Measurements from ENCODE around the gene CSH2.
"Not testable (repeated sequence)": the region's sequence is repeated elsewhere in the genome, so short reads cannot be mapped to it uniquely, and the experiment has no call there.

Gene CSH2

DNA sequence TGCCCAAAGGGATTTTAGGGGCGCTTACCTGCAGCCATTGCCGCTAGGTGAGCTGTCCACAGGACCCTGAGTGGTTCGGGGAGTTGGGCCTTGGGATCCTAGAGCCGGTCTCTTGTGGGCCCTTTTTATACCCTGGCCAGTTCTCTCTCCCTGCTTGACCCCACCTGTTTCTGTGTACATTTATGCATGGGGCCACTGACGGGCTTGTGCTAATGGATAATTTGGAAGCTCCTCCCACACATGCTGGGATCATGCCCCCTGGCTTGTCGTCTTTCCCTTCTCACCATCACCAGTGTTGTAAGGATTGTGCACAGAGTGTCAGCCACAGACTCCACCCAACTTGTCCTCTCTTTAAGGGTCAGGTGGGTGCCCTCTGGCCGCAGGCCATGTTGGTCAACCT lies at the start of gene CSH2:
TSS of gene CSH2 (minus strand) at position 101 of the 400 bp plus-strand sequence. CDS start at position 38, 63 bp downstream.
- DNase-seq (ENCODE audit: low read depth) = not testable (repeated sequence)

GRCh38 chr17:63922402-63922801 lies 48.9 kb upstream of the CSH2 start:
- not testable (repeated sequence) for DNase-seq (ENCODE audit: low read depth); H3K4me3 ChIP-seq (ENCODE audit: low read depth, low read length)

More for the DNA sequence above, at the start of gene CSH2:
- not testable (repeated sequence) for H3K4me3 ChIP-seq (ENCODE audit: low read depth, low read length)

DNA sequence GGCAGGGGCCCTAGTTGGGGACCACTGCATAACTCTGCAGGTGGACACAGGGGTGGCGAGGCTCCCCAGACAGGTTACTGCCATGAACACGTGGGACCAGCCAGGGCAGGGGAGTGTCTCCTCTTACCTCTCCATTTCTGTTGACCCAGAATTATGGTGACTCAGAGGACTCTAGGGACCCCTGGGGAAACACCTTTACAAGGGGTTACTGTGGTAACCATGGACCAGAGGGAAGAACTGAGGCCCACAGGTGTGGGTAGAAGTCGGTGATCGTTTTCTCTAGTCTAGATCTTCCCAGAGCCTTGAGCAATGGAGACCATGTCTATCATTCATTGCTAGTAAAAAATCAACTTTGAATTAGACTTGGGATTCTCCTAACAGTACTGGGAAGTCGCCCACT lies 47.3 kb upstream of the CSH2 start:
- not testable (repeated sequence) for DNase-seq (ENCODE audit: low read depth); H3K4me3 ChIP-seq (ENCODE audit: low read depth, low read length)

DNA sequence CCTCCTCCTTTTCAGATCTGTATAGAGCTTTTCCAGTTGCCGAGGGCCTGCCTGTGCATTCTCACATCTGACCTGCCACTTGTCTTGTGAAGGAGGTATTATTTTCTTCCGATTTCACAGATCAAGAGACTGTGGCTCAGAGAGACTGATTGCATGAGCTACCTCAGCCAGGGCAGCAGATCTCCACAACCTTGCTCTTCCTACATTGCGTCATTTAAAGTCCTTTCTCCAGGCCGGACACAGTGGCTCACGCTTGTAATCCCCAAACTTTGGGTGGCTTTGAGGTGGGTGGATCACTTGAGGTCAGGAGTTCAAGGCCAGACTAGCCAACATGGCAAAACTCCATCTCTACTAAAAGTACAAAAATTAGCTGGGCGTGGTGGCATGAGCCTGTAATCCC lies 46.6 kb upstream of the CSH2 start:
- not testable (repeated sequence) for H3K4me3 ChIP-seq (ENCODE audit: low read depth, low read length); DNase-seq (ENCODE audit: low read depth)

DNA sequence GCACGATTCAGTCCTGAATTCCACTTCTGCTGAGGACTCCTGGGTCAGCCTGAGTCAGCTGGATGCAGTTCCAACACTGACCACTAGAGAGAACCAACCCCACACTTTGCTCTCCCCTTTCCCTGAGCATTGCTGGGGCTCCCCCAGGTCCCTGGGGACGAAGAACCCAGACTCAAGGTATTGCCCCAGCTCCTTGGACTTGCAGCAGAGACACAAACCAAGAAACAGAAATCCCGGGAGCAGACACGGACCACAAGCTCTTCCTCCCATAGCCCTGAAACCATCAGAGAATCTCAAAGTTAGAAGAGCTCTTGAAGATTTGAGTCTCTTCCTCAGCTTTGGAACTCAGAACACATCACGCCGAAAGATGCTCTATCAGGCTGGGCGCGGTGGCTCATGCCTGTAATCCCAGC lies 45.8 kb upstream of the CSH2 start:
- DNase-seq (ENCODE audit: low read depth) = no peak
- no peak overlapping the region for H3K4me3 ChIP-seq (ENCODE audit: low read depth, low read length)
- TF ChIP-seq CTCF (IDR thresholded peaks at IDR 0.05; ENCODE audit: control insufficient read depth, extremely low read depth, insufficient read depth) = peak; percentile 76

- not testable (repeated sequence) for H3K4me3 ChIP-seq (ENCODE audit: low read depth, low read length); DNase-seq (ENCODE audit: low read depth)
These were observed 45.4 kb upstream of the CSH2 start, which contains the start of gene GH1 for GRCh38 chr17:63918789-63919305. Gene GH1, minus strand, starts transcription at chr17:63918839. Its CDS starts 63 bp downstream, at chr17:63918776.

DNA sequence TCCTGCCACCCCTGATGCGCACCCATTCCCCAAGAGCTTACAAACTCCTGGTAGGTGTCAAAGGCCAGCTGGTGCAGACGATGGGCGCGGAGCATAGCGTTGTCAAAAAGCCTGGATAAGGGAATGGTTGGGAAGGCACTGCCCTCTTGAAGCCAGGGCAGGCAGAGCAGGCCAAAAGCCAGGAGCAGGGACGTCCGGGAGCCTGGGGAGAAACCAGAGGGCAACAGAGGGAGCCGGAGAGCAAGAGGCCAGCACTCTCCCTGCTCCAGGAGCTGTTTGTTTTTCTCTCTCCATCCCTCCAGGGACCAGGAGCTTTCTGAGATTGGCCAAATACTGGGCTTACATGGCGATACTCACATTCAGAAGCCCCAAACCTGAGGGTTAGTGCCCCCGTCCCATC lies 44.8 kb upstream of the CSH2 start:
- TF ChIP-seq CTCF (IDR thresholded peaks at IDR 0.05; ENCODE audit: control insufficient read depth, extremely low read depth, insufficient read depth) = 0 out of 2 replicates have a peak, but pooled peaks have one; percentile 12
- H3K4me3 ChIP-seq (ENCODE audit: low read depth, low read length) = no peak overlapping the region
- DNase-seq (ENCODE audit: low read depth) = no peak

- no peak for TF ChIP-seq CTCF (IDR thresholded peaks at IDR 0.05; ENCODE audit: control insufficient read depth, extremely low read depth, insufficient read depth)
- no peak overlapping the region for H3K4me3 ChIP-seq (ENCODE audit: low read depth, low read length)
- DNase-seq (ENCODE audit: low read depth) = no peak
These were observed 44.2 kb upstream of the CSH2 start for GRCh38 chr17:63917646-63918045.

DNA sequence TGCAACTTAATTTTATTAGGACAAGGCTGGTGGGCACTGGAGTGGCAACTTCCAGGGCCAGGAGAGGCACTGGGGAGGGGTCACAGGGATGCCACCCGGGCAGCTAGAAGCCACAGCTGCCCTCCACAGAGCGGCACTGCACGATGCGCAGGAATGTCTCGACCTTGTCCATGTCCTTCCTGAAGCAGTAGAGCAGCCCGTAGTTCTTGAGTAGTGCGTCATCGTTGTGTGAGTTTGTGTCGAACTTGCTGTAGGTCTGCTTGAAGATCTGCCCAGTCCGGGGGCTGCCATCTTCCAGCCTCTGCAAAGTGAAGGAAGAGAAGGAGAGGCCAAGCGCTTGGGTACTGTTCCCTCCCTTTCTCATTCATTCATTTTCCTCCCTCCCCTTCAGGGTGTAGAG lies 43.7 kb upstream of the CSH2 start:
- DNase-seq (ENCODE audit: low read depth); H3K4me3 ChIP-seq (ENCODE audit: low read depth, low read length): not testable (repeated sequence)

- no peak for DNase-seq (ENCODE audit: low read depth)
- TF ChIP-seq CTCF (IDR thresholded peaks at IDR 0.05; ENCODE audit: control insufficient read depth, extremely low read depth, insufficient read depth) = no peak
- no peak overlapping the region for H3K4me3 ChIP-seq (ENCODE audit: low read depth, low read length)
These were observed 43.2 kb upstream of the CSH2 start for GRCh38 chr17:63916566-63917185.

GRCh38 chr17:63915753-63916152 lies 42.3 kb upstream of the CSH2 start:
- not testable (repeated sequence) for DNase-seq (ENCODE audit: low read depth); H3K4me3 ChIP-seq (ENCODE audit: low read depth, low read length)

All from LNCaP clone FGC (cell line).